ENCODE data around the gene FEM1B. TPM values are rescaled to one million over a fixed set of nuclear protein-coding genes. Genes with fewer than 3 reads are reported as not detected.

Gene FEM1B
- total RNA-seq, 1 donor from 2014 or later = 70.7 TPM

Other genes with a start within 250 kb of the FEM1B start
- 46.8 TPM for gene PIAS1, start 223.4 kb upstream of the FEM1B start, total RNA-seq
- gene CALML4, start 72.4 kb upstream of the FEM1B start, total RNA-seq = 6.1 TPM
- gene CLN6, start 48.0 kb upstream of the FEM1B start, total RNA-seq = 15.3 TPM
- 5.7 TPM for gene ITGA11, start 154.4 kb downstream of the FEM1B start, total RNA-seq